Chondrocyte (in vitro differentiated cells): ENCODE measurements around the gene CCL20. TPM values are rescaled to one million over a fixed set of nuclear protein-coding genes. Genes with fewer than 3 reads are reported as not detected.

ENCODE experiments used
- DNase-seq: peaks from one replicate; pipeline ENCODE4 v3.0.0; 2021; ENCODE audit warnings: mixed read lengths, low spot score
- H3K27ac Mint-ChIP-seq: one replicate; pipeline ENCODE4 v1.8.0; 2021; ENCODE audit warnings: mild to moderate bottlenecking, moderate library complexity, mixed read lengths; ENCODE audit not compliant: unreplicated experiment
- H3K27me3 Mint-ChIP-seq: 2 replicates; pipeline ENCODE4 v1.8.0; 2021; ENCODE audit warnings: low read depth, mixed read lengths
- H3K36me3 Mint-ChIP-seq: 2 replicates; pipeline ENCODE4 v1.8.0; 2021; ENCODE audit warnings: low read depth, mixed read lengths
- H3K4me1 Mint-ChIP-seq: 2 replicates; pipeline ENCODE4 v1.8.0; 2021; ENCODE audit warnings: low read depth, mild to moderate bottlenecking, mixed read lengths
- H3K4me3 Mint-ChIP-seq: one replicate; pipeline ENCODE4 v1.8.0; 2021; ENCODE audit warnings: mild to moderate bottlenecking, moderate library complexity, mixed read lengths; ENCODE audit not compliant: unreplicated experiment
- H3K9me3 Mint-ChIP-seq: 2 replicates; pipeline ENCODE4 v1.8.0; 2021; ENCODE audit warnings: low read depth, mixed read lengths
- CTCF ChIP-seq: fragments of 200-600 bp; sonication (generic); IDR thresholded peaks from 2 replicates; pipeline ENCODE4 v1.5.0; 2021; ENCODE audit warnings: antibody characterized with exemption, mild to moderate bottlenecking, moderate library complexity
- total RNA-seq: library from RNA; stranded (reverse); gene quantifications from 3 replicates; pipeline ENCODE4 v1.2.1, GENCODE V29; 2021

CCL20 gene
- total RNA-seq, 1 donor from 2014 or later: 0.45 TPM

GRCh38 chr2:227804975-227805374, 8.7 kb upstream of the CCL20 start:
- Mint-ChIP-seq H3K9me3 (peaks cover 13% of the 10 kb centered on the region), H3K4me3 (no peak overlapping the region), H3K4me1 (peaks cover 12% of the 10 kb centered on the region), H3K36me3 (peaks cover 1% of the 10 kb centered on the region), H3K27ac (no peak overlapping the region), H3K27me3 (no peaks in the 10 kb centered on the region)
- no peak for DNase-seq
- TF ChIP-seq CTCF: no peak

- H3K4me3 Mint-ChIP-seq: no peak overlapping the region
Observed at GRCh38 chr2:227805578-227805977, 8.1 kb upstream of the CCL20 start.

GRCh38 chr2:227808936-227809335, 4.7 kb upstream of the CCL20 start:
- Mint-ChIP-seq H3K4me1 (peaks cover 31% of the 10 kb centered on the region), H3K27ac (no peak overlapping the region), H3K4me3 (no peak overlapping the region), H3K36me3 (peaks cover 6% of the 10 kb centered on the region), H3K27me3 (no peaks in the 10 kb centered on the region), H3K9me3 (peaks cover 17% of the 10 kb centered on the region)
- TF ChIP-seq CTCF: no peak
- DNase-seq: no peak

More at GRCh38 chr2:227805578-227805977, 8.1 kb upstream of the CCL20 start:
- peaks cover 2% of the 10 kb centered on the region for H3K36me3 Mint-ChIP-seq
- TF ChIP-seq CTCF: no peak
- peaks cover 13% of the 10 kb centered on the region for H3K9me3 Mint-ChIP-seq
- H3K27ac Mint-ChIP-seq: peak overlapping the region; percentile 3
- no peaks in the 10 kb centered on the region for H3K27me3 Mint-ChIP-seq
- H3K4me1 Mint-ChIP-seq: peaks cover 12% of the 10 kb centered on the region
- DNase-seq: no peak

- H3K4me1 Mint-ChIP-seq: peaks cover 43% of the 10 kb centered on the region
- DNase-seq: no peak
Observed at GRCh38 chr2:227812001-227812400, 1.6 kb upstream of the CCL20 start.

GRCh38 chr2:227813229-227813561, 447 bp upstream of the CCL20 start:
- no peak for DNase-seq
- no peaks in the 10 kb centered on the region for H3K27me3 Mint-ChIP-seq
- peaks cover 53% of the 10 kb centered on the region for H3K4me1 Mint-ChIP-seq
- TF ChIP-seq CTCF: no peak
- H3K4me3 Mint-ChIP-seq: no peak overlapping the region
- H3K9me3 Mint-ChIP-seq: peaks cover 15% of the 10 kb centered on the region
- H3K27ac Mint-ChIP-seq: no peak overlapping the region
- peaks cover 6% of the 10 kb centered on the region for H3K36me3 Mint-ChIP-seq

More at GRCh38 chr2:227812001-227812400, 1.6 kb upstream of the CCL20 start:
- no peak overlapping the region for H3K4me3 Mint-ChIP-seq
- peaks cover 6% of the 10 kb centered on the region for H3K36me3 Mint-ChIP-seq
- H3K27ac Mint-ChIP-seq: no peak overlapping the region
- no peaks in the 10 kb centered on the region for H3K27me3 Mint-ChIP-seq
- TF ChIP-seq CTCF: no peak
- H3K9me3 Mint-ChIP-seq: peaks cover 15% of the 10 kb centered on the region
